MM.1S (cell line): ENCODE measurements around the gene PPP1R16B.

Experiments used
- DNase-seq: peaks from one replicate; pipeline ENCODE4 v3.0.0-alpha.2; 2015
- H2AFZ ChIP-seq: fragments of 300-600 bp; sonication (generic); 2 replicates; pipeline ENCODE4 v1.6.0; 2016; ENCODE audit warnings: antibody characterized with exemption, low read length
- H3F3A ChIP-seq: fragments of 300-600 bp; sonication (generic); 2 replicates; pipeline ENCODE4 v1.6.1; 2016; ENCODE audit warnings: mild to moderate bottlenecking, antibody characterized with exemption, low read length, moderate library complexity, mixed read lengths; ENCODE audit not compliant: insufficient read depth
- H3K27ac ChIP-seq: fragments of 300-600 bp; sonication (generic); 2 replicates; pipeline ENCODE4 v1.5.1; 2016; ENCODE audit warnings: mild to moderate bottlenecking, low read length
- H3K27me3 ChIP-seq: fragments of 300-600 bp; sonication (generic); replicated peaks from 2 replicates; pipeline ENCODE4 v1.6.0; 2016; ENCODE audit warnings: low read length; ENCODE audit not compliant: insufficient read depth
- H3K36me3 ChIP-seq: fragments of 300-600 bp; sonication (generic); replicated peaks from 2 replicates; pipeline ENCODE4 v1.6.1; 2016; ENCODE audit warnings: mild to moderate bottlenecking, low read length, mixed read lengths; ENCODE audit not compliant: insufficient read depth
- H3K4me1 ChIP-seq: fragments of 300-600 bp; sonication (generic); 2 replicates; pipeline ENCODE4 v1.6.1; 2016; ENCODE audit warnings: low read length, mixed read lengths
- H3K4me2 ChIP-seq: fragments of 300-600 bp; sonication (generic); 2 replicates; pipeline ENCODE4 v1.6.0; 2016; ENCODE audit warnings: low read depth, low read length
- H3K4me3 ChIP-seq: fragments of 300-600 bp; sonication (generic); 2 replicates; pipeline ENCODE4 v1.5.1; 2016; ENCODE audit warnings: low read length, mixed read lengths
- H3K79me2 ChIP-seq: fragments of 300-600 bp; sonication (generic); 2 replicates; pipeline ENCODE4 v1.6.1; 2016; ENCODE audit warnings: mixed run types, low read length, mixed read lengths
- H3K9ac ChIP-seq: fragments of 300-600 bp; sonication (generic); 2 replicates; pipeline ENCODE4 v1.6.1; 2016; ENCODE audit warnings: low read length, mixed read lengths
- H3K9me2 ChIP-seq: fragments of 300-600 bp; sonication (generic); replicated peaks from 2 replicates; pipeline ENCODE4 v1.6.1; 2016; ENCODE audit warnings: mild to moderate bottlenecking, low read length, mixed read lengths; ENCODE audit not compliant: insufficient read depth
- H3K9me3 ChIP-seq: fragments of 300-600 bp; sonication (generic); replicated peaks from 2 replicates; pipeline ENCODE4 v1.6.1; 2016; ENCODE audit warnings: mild to moderate bottlenecking, low read length, mixed read lengths; ENCODE audit not compliant: insufficient read depth
- H4K20me1 ChIP-seq: fragments of 300-600 bp; sonication (generic); 2 replicates; pipeline ENCODE4 v1.6.1; 2016; ENCODE audit warnings: mild to moderate bottlenecking, low read length, moderate library complexity, mixed read lengths; ENCODE audit not compliant: insufficient read depth
- EZH2 ChIP-seq: fragments of 300-600 bp; sonication (generic); optimal IDR thresholded peaks from 2 replicates; pipeline ENCODE3; 2017; ENCODE audit warnings: low read depth, mild to moderate bottlenecking, antibody characterized with exemption, low read length, mixed read lengths
- EZH2phosphoT487 ChIP-seq: fragments of 300-600 bp; sonication (generic); IDR thresholded peaks from 2 replicates; pipeline ENCODE4 v1.6.1; 2018; ENCODE audit warnings: antibody characterized with exemption, low read length
- TF ChIP-seq, protein P1 (sequence below): fragments of 300-600 bp; sonication (generic); IDR thresholded peaks from 2 replicates; pipeline ENCODE4 v1.5.1; 2016; ENCODE audit warnings: antibody characterized with exemption, low read length, mixed read lengths

Gene PPP1R16B

DNA sequence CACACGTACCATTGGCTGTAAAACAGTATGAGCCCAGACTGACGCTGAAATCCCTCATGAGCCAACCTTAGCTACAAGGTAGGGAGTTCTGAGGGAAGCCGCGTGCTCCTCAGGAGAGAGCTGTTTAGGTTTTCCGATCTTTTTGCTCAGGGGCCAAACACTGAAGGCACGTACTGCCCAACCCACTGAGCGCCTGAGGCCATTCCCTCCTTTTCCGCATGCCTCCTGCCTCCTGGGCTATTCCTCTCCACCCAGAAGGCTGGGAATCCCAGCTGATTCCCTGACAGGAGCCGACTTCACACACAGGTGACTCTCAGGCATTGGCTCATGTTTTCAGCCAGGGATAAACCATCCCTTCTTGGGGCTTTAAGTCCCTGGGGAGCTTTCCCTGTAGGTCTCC lies 115.4 kb downstream of the PPP1R16B start:
- Histone ChIP-seq H3K9me2 (no peaks in the 10 kb centered on the region), H3K4me1 (no peaks in the 10 kb centered on the region), H3K36me3 (peaks cover 14% of the 10 kb centered on the region), H3K27me3 (no peaks in the 10 kb centered on the region), H3F3A (peaks cover 15% of the 10 kb centered on the region), H3K9me3 (no peaks in the 10 kb centered on the region), H2AFZ (no peak overlapping the region), H3K4me3 (no peak overlapping the region), H4K20me1 (no peaks in the 10 kb centered on the region), H3K4me2 (no peak overlapping the region), H3K9ac (no peak overlapping the region), H3K27ac (no peak overlapping the region), H3K79me2 (0 out of 2 replicates have a peak, but pooled peaks cover 2% of the 10 kb centered on the region)
- no peak for TF ChIP-seq EZH2
- TF ChIP-seq, protein P1, sequence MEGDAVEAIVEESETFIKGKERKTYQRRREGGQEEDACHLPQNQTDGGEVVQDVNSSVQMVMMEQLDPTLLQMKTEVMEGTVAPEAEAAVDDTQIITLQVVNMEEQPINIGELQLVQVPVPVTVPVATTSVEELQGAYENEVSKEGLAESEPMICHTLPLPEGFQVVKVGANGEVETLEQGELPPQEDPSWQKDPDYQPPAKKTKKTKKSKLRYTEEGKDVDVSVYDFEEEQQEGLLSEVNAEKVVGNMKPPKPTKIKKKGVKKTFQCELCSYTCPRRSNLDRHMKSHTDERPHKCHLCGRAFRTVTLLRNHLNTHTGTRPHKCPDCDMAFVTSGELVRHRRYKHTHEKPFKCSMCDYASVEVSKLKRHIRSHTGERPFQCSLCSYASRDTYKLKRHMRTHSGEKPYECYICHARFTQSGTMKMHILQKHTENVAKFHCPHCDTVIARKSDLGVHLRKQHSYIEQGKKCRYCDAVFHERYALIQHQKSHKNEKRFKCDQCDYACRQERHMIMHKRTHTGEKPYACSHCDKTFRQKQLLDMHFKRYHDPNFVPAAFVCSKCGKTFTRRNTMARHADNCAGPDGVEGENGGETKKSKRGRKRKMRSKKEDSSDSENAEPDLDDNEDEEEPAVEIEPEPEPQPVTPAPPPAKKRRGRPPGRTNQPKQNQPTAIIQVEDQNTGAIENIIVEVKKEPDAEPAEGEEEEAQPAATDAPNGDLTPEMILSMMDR = no peak
- no peak for TF ChIP-seq EZH2phosphoT487
- DNase-seq = no peak

GRCh38 chr20:38924718-38925117 lies 119.2 kb downstream of the PPP1R16B start:
- no peak overlapping the region for H3K4me3 ChIP-seq
- H3K36me3 ChIP-seq = no peaks in the 10 kb centered on the region

DNA sequence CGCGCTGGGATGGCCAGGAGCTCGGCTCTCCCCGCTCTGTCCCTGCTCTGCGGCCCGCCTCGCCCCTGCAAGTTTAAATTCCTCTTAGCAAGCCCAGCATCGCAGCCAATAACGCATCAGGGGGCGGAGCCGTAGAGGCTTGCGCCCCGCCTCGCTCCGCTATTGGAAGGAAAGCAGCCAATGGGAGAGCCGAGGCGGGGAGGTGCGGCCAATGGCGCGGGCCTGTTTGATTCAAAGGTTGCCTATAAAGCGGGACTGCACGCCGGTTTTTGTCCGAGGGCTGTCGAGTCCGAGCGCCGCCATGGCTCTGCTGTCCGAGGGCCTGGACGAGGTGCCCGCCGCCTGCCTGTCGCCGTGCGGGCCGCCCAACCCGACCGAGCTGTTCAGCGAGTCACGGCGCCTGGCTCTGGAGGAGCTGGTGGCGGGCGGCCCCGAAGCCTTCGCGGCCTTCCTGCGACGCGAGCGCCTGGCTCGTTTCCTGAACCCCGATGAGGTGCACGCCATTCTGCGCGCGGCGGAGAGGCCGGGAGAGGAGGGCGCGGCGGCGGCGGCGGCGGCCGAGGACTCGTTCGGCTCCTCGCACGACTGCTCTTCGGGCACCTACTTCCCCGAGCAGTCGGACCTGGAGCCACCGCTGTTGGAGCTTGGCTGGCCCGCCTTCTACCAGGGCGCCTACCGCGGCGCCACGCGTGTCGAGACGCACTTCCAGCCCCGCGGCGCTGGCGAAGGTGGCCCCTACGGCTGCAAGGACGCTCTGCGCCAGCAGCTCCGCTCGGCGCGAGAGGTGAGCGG lies 120.8 kb downstream of the PPP1R16B start, which contains the start of gene FAM83D:
Gene FAM83D (plus strand): TSS at position 276 of the 792 bp plus-strand sequence. CDS start 26 bp downstream, at position 302.
- Histone ChIP-seq H3K27ac (no peak within 1 kb of the TSS; the same call in 1 of the 2 replicates), H3K27me3 (no peaks in the 10 kb centered on the region), H3F3A (peaks cover 22% of the 10 kb centered on the region), H3K36me3 (no peaks in the 10 kb centered on the region), H3K4me1 (peaks cover 23% of the 10 kb centered on the region), H3K79me2 (peaks cover 51% of the 10 kb centered on the region), H3K9me2 (no peaks in the 10 kb centered on the region), H2AFZ (peak within 1 kb of the TSS; percentile 61), H3K4me2 (peak within 1 kb of the TSS; percentile 83), H3K9me3 (no peaks in the 10 kb centered on the region), H3K4me3 (peak within 1 kb of the TSS; percentile 99), H4K20me1 (no peaks in the 10 kb centered on the region), H3K9ac (peak within 1 kb of the TSS; percentile 84)
- peak; percentile 99 for DNase-seq
- TF ChIP-seq EZH2 = no peak
- TF ChIP-seq, protein P1 = no peak

More at GRCh38 chr20:38924718-38925117, 119.2 kb downstream of the PPP1R16B start:
- Histone ChIP-seq H3K9me2 (no peaks in the 10 kb centered on the region), H2AFZ (no peak overlapping the region), H3K9ac (no peak overlapping the region), H3F3A (peaks cover 22% of the 10 kb centered on the region), H3K79me2 (peaks cover 35% of the 10 kb centered on the region), H3K27me3 (no peaks in the 10 kb centered on the region), H3K9me3 (no peaks in the 10 kb centered on the region), H3K4me2 (no peak overlapping the region), H3K4me1 (peaks cover 17% of the 10 kb centered on the region), H3K27ac (no peak overlapping the region), H4K20me1 (no peaks in the 10 kb centered on the region)
- DNase-seq = no peak
- TF ChIP-seq, protein P1 = no peak
- TF ChIP-seq EZH2phosphoT487 (no peak), EZH2 (no peak)
